ENCODE measurements around the gene ECM2. TPM values are rescaled to one million over a fixed set of nuclear protein-coding genes. Genes with fewer than 3 reads are reported as not detected.
A peak's percentile ranks its signal among the peaks of the same experiment; 100 is the strongest.

The ECM2 gene
- total RNA-seq, 1 donor from 2014 or later = 0.18 TPM

GRCh38 chr9:92527291-92527828, 8.4 kb downstream of the ECM2 start:
- Histone ChIP-seq H3K79me2 (ENCODE audit: insufficient read depth, low read length) (no peaks in the 10 kb centered on the region), H3K36me3 (ENCODE audit: insufficient read depth, low read length) (no peaks in the 10 kb centered on the region), H3K27me3 (ENCODE audit: insufficient read depth, low read length) (no peaks in the 10 kb centered on the region), H3K4me3 (ENCODE audit: insufficient read depth, low read depth, low read length) (no peak overlapping the region), H3K4me1 (ENCODE audit: insufficient read depth, low read length) (no peaks in the 10 kb centered on the region), H3K4me2 (ENCODE audit: low read length) (no peak overlapping the region), H3K27ac (ENCODE audit: low read depth, low read length) (no peak overlapping the region), H3K9ac (ENCODE audit: low read length) (no peak overlapping the region), H2AFZ (ENCODE audit: low read depth, low read length) (no peak overlapping the region), H4K20me1 (ENCODE audit: insufficient read depth, low read length) (no peaks in the 10 kb centered on the region), H3K9me3 (ENCODE audit: insufficient read depth, low read depth, low read length) (no peaks in the 10 kb centered on the region)
- Mint-ChIP-seq H3K4me3 (ENCODE audit: unreplicated experiment) (no peak overlapping the region), H3K27ac (ENCODE audit: unreplicated experiment) (no peak overlapping the region), H3K9me3 (ENCODE audit: unreplicated experiment) (no peaks in the 10 kb centered on the region), H3K4me1 (ENCODE audit: low read depth, unreplicated experiment) (no peaks in the 10 kb centered on the region), H3K36me3 (ENCODE audit: low read depth, unreplicated experiment) (no peaks in the 10 kb centered on the region), H3K27me3 (ENCODE audit: low read depth, unreplicated experiment) (no peaks in the 10 kb centered on the region)
- no peak for DNase-seq (ENCODE audit: low read depth)
- no peak for FAIRE-seq
- no peak for TF ChIP-seq CTCF (IDR thresholded peaks at IDR 0.05; ENCODE audit: insufficient read depth, low read depth, low read length)
- no peak for TF ChIP-seq EZH2 (IDR thresholded peaks at IDR 0.05; ENCODE audit: insufficient read depth, low read length)

- Histone ChIP-seq H3K27me3 (ENCODE audit: insufficient read depth, low read length) (no peaks in the 10 kb centered on the region), H3K9ac (ENCODE audit: low read length) (no peak overlapping the region), H3K79me2 (ENCODE audit: insufficient read depth, low read length) (no peaks in the 10 kb centered on the region), H3K4me3 (ENCODE audit: insufficient read depth, low read depth, low read length) (no peak overlapping the region), H3K4me1 (ENCODE audit: insufficient read depth, low read length) (no peaks in the 10 kb centered on the region), H2AFZ (ENCODE audit: low read depth, low read length) (no peak overlapping the region), H3K4me2 (ENCODE audit: low read length) (no peak overlapping the region), H3K36me3 (ENCODE audit: insufficient read depth, low read length) (no peaks in the 10 kb centered on the region), H4K20me1 (ENCODE audit: insufficient read depth, low read length) (no peaks in the 10 kb centered on the region), H3K9me3 (ENCODE audit: insufficient read depth, low read depth, low read length) (no peaks in the 10 kb centered on the region), H3K27ac (ENCODE audit: low read depth, low read length) (no peak overlapping the region)
- Mint-ChIP-seq H3K27ac (ENCODE audit: unreplicated experiment) (no peak overlapping the region), H3K9me3 (ENCODE audit: unreplicated experiment) (no peaks in the 10 kb centered on the region), H3K4me3 (ENCODE audit: unreplicated experiment) (no peak overlapping the region), H3K36me3 (ENCODE audit: low read depth, unreplicated experiment) (no peaks in the 10 kb centered on the region), H3K4me1 (ENCODE audit: low read depth, unreplicated experiment) (no peaks in the 10 kb centered on the region), H3K27me3 (ENCODE audit: low read depth, unreplicated experiment) (no peaks in the 10 kb centered on the region)
- TF ChIP-seq CTCF (IDR thresholded peaks at IDR 0.05; ENCODE audit: insufficient read depth, low read depth, low read length) = no peak
- no peak for TF ChIP-seq EZH2 (IDR thresholded peaks at IDR 0.05; ENCODE audit: insufficient read depth, low read length)
- DNase-seq (ENCODE audit: low read depth) (peak; percentile 77), FAIRE-seq (no peak)
Observed at GRCh38 chr9:92525306-92525705, 10.5 kb downstream of the ECM2 start.

- Histone ChIP-seq H3K4me3 (ENCODE audit: insufficient read depth, low read depth, low read length) (no peak overlapping the region), H3K79me2 (ENCODE audit: insufficient read depth, low read length) (no peaks in the 10 kb centered on the region), H2AFZ (ENCODE audit: low read depth, low read length) (no peak overlapping the region), H3K4me2 (ENCODE audit: low read length) (no peak overlapping the region), H3K36me3 (ENCODE audit: insufficient read depth, low read length) (no peaks in the 10 kb centered on the region), H3K27ac (ENCODE audit: low read depth, low read length) (no peak overlapping the region), H4K20me1 (ENCODE audit: insufficient read depth, low read length) (no peaks in the 10 kb centered on the region), H3K9me3 (ENCODE audit: insufficient read depth, low read depth, low read length) (no peaks in the 10 kb centered on the region), H3K4me1 (ENCODE audit: insufficient read depth, low read length) (no peaks in the 10 kb centered on the region), H3K9ac (ENCODE audit: low read length) (no peak overlapping the region), H3K27me3 (ENCODE audit: insufficient read depth, low read length) (no peaks in the 10 kb centered on the region)
- no peak for DNase-seq (ENCODE audit: low read depth)
- H3K4me3 Mint-ChIP-seq (ENCODE audit: unreplicated experiment) = no peak overlapping the region
- no peak for TF ChIP-seq EZH2 (IDR thresholded peaks at IDR 0.05; ENCODE audit: insufficient read depth, low read length)
- no peak for TF ChIP-seq CTCF (IDR thresholded peaks at IDR 0.05; ENCODE audit: insufficient read depth, low read depth, low read length)
- H3K4me1 Mint-ChIP-seq (ENCODE audit: low read depth, unreplicated experiment) = no peaks in the 10 kb centered on the region
- no peaks in the 10 kb centered on the region for H3K27me3 Mint-ChIP-seq (ENCODE audit: low read depth, unreplicated experiment)
- FAIRE-seq = no peak
- H3K36me3 Mint-ChIP-seq (ENCODE audit: low read depth, unreplicated experiment) = no peaks in the 10 kb centered on the region
- H3K9me3 Mint-ChIP-seq (ENCODE audit: unreplicated experiment) = no peaks in the 10 kb centered on the region
- no peak overlapping the region for H3K27ac Mint-ChIP-seq (ENCODE audit: unreplicated experiment)
Observed at GRCh38 chr9:92524881-92525280, 10.9 kb downstream of the ECM2 start.
